ENCODE measurements around the gene TMEM45A. TPM values are rescaled to one million over a fixed set of nuclear protein-coding genes. Genes with fewer than 3 reads are reported as not detected.

The TMEM45A gene
- total RNA-seq, 1 experiment from 2014 or later = 10.1 TPM

DNA sequence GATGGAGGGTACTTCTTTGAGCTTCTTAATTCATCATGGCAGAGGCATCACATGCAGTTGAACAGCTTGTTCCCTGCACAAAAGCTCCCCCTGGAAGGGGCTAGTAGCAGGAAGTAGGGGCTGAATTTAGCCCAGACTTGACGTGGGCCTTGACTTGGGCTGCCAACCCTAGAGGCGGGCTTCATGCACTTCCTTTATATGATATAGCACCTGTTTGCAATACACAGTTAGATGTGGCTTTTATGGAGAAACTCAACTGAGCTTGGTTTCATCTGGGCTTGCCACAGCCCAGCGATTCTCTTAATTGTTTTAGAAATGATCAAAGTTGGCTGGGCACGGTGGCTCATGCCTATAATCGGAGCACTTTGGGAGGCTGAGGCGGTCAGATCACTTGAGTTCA lies 83.3 kb downstream of the TMEM45A start:
- Mint-ChIP-seq H3K4me3 (no peak overlapping the region), H3K4me1 (peaks cover 16 to 17% of the 10 kb centered on the region in 2 experiments), H3K9me3 (no peaks in the 10 kb centered on the region; a peak in 2 of 5 replicates), H3K27me3 (ENCODE audit: low read depth) (no peaks in the 10 kb centered on the region; the same call in 1 of the 2 replicates), H3K36me3 (ENCODE audit: insufficient read depth in 1 of 3, low read depth in 3 of 3) (peaks cover 2 to 5% (median 2%) of the 10 kb centered on the region in 3 experiments; a peak in 3 of 7 replicates), H3K27ac (peak overlapping the region in 1 of 3 experiments; percentile 70; a peak in 2 of 7 replicates)
- Histone ChIP-seq H2BK5ac (ENCODE audit: insufficient read length, low read length) (no peak overlapping the region), H2AFZ (ENCODE audit: low read length) (no peak overlapping the region), H3K4me1 (ENCODE audit: insufficient read depth, low read length) (no peaks in the 10 kb centered on the region), H3K23ac (ENCODE audit: insufficient read length, low read depth, low read length) (no peak overlapping the region), H4K91ac (ENCODE audit: insufficient read length, low read depth, low read length) (no peak overlapping the region), H4K20me1 (ENCODE audit: control insufficient read depth, insufficient read depth, insufficient read length) (no peaks in the 10 kb centered on the region), H4K5ac (ENCODE audit: insufficient read length, low read depth, low read length) (no peak overlapping the region), H2BK12ac (ENCODE audit: insufficient read length, low read depth, low read length) (no peak overlapping the region), H3K27ac (ENCODE audit: insufficient read length, low read depth, low read length) (no peak overlapping the region), H2AK5ac (ENCODE audit: insufficient read length, low read length) (no peak overlapping the region), H3K23me2 (ENCODE audit: insufficient read length, low read depth, low read length, poor library complexity, severe bottlenecking) (no peaks in the 10 kb centered on the region), H3K14ac (ENCODE audit: insufficient read depth, low read length) (no peak overlapping the region), H2BK20ac (ENCODE audit: low read depth, low read length, poor library complexity, severe bottlenecking) (no peak overlapping the region), H4K8ac (replicated peaks; ENCODE audit: insufficient read length, low read depth, low read length) (no peak overlapping the region), H3K18ac (ENCODE audit: insufficient read length, low read depth, low read length) (no peak overlapping the region), H3K4ac (ENCODE audit: low read depth, low read length) (no peak overlapping the region), H3T11ph (ENCODE audit: low read length) (no peak overlapping the region), H3K56ac (ENCODE audit: insufficient read length, low read depth, low read length) (no peak overlapping the region), H2BK15ac (ENCODE audit: low read depth, low read length) (no peak overlapping the region), H3K79me1 (ENCODE audit: insufficient read depth, low read depth, low read length, poor library complexity, severe bottlenecking) (no peaks in the 10 kb centered on the region), H2BK120ac (ENCODE audit: low read depth, low read length, poor library complexity, severe bottlenecking) (no peak overlapping the region), H3K4me2 (ENCODE audit: insufficient read depth, insufficient read length, low read length) (no peak overlapping the region), H3K9me3 (ENCODE audit: control insufficient read depth, low read depth, low read length) (no peaks in the 10 kb centered on the region), H3K9ac (ENCODE audit: extremely low read depth, insufficient read length, low read length) (no peak overlapping the region), H3K27me3 (ENCODE audit: insufficient read depth, low read length) (no peaks in the 10 kb centered on the region), H3K79me2 (ENCODE audit: insufficient read depth, low read length) (no peaks in the 10 kb centered on the region)
- TF ChIP-seq, protein P1, sequence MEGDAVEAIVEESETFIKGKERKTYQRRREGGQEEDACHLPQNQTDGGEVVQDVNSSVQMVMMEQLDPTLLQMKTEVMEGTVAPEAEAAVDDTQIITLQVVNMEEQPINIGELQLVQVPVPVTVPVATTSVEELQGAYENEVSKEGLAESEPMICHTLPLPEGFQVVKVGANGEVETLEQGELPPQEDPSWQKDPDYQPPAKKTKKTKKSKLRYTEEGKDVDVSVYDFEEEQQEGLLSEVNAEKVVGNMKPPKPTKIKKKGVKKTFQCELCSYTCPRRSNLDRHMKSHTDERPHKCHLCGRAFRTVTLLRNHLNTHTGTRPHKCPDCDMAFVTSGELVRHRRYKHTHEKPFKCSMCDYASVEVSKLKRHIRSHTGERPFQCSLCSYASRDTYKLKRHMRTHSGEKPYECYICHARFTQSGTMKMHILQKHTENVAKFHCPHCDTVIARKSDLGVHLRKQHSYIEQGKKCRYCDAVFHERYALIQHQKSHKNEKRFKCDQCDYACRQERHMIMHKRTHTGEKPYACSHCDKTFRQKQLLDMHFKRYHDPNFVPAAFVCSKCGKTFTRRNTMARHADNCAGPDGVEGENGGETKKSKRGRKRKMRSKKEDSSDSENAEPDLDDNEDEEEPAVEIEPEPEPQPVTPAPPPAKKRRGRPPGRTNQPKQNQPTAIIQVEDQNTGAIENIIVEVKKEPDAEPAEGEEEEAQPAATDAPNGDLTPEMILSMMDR (conservative IDR thresholded peaks at IDR 0.05) = no peak
- no CpG with 5 or more reads among the region's 6 CpGs for WGBS (ENCODE audit: extremely low coverage, insufficient read length, low lambda C conversion rate)
- DNase-seq = no peak
